HG03378 (cell line): ENCODE results near the gene FAM13A.

ENCODE experiments used
- ATAC-seq: cut with Tn5 transposase; IDR thresholded peaks from one replicate; pipeline ENCODE4 v1.9.1; 2021; ENCODE audit warnings: mild to moderate bottlenecking, moderate library complexity; ENCODE audit not compliant: unreplicated experiment

The FAM13A gene

GRCh38 chr4:88690355-88690754 is 366.6 kb downstream of the FAM13A start:
- ATAC-seq: no peak

DNA sequence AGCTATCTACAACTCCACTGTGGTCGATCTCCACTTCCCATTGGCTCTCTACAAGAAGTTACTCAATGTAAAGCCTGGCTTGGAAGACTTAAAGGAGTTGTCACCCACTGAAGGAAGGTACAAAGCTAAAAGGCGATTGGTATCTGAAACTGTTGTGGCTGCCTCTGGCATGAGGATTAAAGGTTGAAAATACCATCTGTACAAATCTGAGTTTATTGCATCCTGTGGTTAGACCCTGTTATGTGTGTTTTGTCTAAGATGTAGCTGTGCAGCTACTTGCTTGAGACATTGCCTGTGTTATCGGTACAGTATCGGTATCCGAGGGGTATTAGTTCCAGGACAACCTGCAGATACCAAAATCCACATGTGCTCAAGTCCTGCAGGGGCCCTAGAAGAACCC is 375.8 kb downstream of the FAM13A start:
- ATAC-seq: no peak
